Choroid plexus epithelial cell (primary cell): Measurements from ENCODE around the gene CHST15.

Experiments used
- DNase-seq: peaks from one replicate; pipeline ENCODE4 v3.0.0-alpha.2; 2010; ENCODE audit warnings: low read depth
- H3K4me3 ChIP-seq: 2 replicates; pipeline ENCODE4 v1.5.1; 2011; ENCODE audit warnings: low read depth, mild to moderate bottlenecking, control low read depth, low read length, moderate library complexity
- TF ChIP-seq, protein P1 (sequence below): conservative IDR thresholded peaks from 2 replicates; pipeline ENCODE4 v1.5.1; 2011; ENCODE audit warnings: low read depth, mild to moderate bottlenecking, control low read depth, inconsistent platforms, low read length, moderate library complexity

Gene CHST15

DNA sequence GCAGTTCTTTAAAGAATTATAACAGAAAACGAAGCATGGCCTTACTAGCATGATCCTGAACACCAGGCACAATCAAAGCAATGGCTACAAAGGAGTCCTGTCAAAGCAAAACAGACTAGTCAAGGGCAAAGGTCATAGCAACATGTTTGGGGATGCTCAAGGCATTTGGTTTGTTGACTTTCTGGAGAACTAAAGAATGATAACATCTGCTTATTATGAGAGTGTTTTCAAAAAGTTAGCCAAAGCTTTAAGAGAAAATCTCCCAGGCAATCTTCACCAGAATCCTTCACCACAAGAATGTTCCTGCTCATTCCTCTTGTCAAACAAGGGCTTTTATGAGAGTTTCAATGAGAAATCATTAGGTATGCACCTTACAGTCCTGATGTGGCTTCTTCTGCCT is 106.7 kb downstream of the CHST15 start:
- H3K4me3 ChIP-seq: no peak overlapping the region
- TF ChIP-seq, protein P1, sequence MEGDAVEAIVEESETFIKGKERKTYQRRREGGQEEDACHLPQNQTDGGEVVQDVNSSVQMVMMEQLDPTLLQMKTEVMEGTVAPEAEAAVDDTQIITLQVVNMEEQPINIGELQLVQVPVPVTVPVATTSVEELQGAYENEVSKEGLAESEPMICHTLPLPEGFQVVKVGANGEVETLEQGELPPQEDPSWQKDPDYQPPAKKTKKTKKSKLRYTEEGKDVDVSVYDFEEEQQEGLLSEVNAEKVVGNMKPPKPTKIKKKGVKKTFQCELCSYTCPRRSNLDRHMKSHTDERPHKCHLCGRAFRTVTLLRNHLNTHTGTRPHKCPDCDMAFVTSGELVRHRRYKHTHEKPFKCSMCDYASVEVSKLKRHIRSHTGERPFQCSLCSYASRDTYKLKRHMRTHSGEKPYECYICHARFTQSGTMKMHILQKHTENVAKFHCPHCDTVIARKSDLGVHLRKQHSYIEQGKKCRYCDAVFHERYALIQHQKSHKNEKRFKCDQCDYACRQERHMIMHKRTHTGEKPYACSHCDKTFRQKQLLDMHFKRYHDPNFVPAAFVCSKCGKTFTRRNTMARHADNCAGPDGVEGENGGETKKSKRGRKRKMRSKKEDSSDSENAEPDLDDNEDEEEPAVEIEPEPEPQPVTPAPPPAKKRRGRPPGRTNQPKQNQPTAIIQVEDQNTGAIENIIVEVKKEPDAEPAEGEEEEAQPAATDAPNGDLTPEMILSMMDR: no peak
- no peak for DNase-seq

DNA sequence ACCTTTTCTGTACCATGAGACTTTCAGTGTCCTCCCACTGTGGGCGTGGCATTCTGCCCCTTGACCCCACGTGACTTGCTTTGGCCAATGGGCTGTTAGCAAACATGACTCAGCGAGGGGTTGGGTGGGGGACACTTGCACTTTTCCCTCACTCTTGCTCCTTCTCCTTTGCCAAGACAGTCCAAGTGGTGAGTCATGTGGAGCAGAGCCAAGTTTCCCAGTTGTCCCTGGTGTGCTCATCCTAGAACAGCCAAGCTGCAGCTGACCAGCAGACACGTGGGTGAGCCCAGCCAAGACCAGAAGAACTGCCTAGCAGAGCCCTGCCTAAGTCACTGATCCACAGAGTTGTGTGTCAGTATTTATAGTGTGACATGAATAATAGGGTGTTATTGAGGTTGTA is 119.0 kb downstream of the CHST15 start:
- TF ChIP-seq, protein P1: no peak
- DNase-seq: peak; percentile 34
- no peak overlapping the region for H3K4me3 ChIP-seq

DNA sequence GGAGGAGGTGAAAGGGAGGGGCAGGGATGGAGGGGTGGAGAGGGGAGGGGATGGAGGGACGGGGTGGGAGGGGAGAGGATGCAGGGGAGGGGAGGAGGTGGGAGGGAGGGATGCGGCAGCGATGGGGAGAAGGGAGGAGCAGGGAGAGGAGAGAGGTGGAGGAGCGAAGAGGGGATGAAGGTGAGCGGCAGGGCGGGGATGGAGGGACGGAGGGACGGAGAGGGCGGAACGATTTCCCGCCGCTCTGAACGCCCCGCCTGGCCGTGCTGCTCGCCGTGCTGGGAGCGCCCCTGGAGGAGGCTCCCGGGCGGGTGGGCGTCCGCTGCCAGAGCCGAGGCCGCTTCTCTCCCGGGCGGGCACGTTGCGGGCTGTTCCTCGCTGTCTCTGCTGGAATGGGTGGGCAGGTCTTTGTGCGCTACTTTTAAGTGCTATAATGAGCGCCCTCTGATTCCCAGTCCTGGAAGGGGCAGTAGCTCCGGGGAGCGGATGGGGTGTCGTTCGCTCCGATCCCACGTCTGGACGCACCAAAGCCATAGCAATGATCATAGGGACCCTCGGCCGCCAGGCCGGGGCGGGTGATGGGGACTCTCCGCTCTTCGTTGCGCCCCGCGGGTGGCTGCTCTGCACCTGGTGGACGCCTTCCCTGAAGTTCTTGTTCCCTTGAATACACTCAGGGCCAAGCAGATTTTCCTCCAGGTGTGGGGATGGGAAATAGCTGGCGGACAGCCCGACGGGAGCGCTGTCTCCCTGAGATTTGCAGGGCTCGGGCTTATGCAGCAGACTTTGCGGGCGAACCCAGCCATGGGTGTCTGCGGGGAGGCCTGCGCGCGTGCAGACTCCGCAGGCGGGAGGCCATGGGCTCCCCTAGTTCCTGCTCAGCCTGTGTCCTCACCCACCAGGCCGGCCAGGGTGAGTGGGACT is 120.7 kb downstream of the CHST15 start:
- TF ChIP-seq, protein P1: no peak
- no peak for DNase-seq
- H3K4me3 ChIP-seq: no peak overlapping the region

DNA sequence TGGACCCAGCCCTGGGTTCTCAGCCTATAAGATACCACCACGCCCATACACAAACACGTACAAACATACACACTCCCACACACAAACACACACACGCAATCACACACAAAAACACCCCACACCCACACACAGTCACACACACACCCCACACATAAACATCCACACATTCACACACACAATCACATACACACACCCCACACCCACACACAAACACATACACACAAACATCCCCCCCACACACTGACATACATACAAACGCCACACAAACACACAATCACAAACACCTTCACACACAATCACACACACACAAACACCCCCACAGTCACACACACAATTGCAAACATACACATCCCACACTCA is 122.5 kb downstream of the CHST15 start:
- TF ChIP-seq, protein P1: no peak
- H3K4me3 ChIP-seq: no peak overlapping the region
- no peak for DNase-seq

DNA sequence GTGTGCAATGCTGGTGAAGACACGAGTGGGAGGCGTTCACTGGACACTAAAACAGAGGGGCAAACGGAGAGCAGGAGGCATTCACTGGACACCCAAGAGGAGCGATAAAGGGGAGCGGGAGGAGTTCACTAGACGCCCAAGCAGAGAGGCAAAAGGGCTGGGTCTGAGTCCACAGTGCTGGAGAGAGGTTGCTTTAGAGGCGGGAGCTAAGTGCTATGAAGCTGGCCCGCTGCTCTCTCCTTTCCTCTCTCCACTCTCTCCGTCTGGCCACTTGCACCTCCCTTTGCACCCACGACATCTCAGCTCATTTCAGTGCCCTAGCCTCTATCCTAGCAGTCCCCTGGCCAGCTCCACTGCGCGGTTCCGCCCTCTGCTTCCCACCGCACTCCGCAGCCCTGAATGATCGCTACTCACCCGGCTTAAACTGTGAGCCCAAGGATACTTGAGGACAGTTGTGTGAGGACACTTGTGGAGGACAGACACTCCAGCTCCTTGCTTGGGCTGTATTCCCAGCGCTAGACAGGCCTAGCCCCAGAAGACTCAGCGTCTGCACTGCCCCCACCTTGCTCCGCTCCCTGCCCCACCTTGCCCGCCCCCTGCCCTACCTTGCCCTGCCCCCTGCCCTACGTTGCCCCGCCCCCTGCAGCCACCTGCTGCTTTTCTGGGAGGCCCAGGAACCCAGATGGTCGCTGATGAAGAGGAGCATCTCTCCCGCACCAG is 123.0 kb downstream of the CHST15 start:
- DNase-seq: no peak
- no peak overlapping the region for H3K4me3 ChIP-seq
- TF ChIP-seq, protein P1: no peak

DNA sequence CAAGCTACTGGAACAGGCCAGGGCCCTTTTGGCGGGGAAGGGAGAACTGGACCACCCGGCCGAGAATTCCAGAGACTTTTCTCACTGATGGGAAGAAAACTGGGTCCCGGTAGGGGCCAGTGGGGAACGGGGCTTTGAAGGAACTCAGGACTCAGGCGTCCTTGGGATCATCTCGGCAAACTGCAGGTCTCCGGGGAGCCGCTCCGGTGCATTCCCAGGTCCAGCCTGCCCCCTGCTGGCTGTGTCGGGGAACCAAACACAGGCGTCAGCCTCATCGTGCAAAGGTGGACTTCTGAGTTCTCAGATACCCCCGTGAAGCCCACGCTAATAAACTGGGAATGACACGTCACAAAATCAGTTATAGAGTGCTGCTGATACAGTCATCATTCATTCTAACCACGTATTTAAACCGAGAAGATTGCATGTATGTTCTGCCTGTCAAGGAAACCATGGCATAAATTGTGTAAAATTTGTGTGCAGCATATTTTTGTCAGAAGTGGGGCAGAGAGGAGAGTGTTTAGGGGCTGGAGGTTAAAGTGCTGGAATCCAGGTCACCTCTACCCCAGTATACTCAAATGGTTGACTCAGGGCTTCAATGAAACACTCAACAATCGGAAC is 125.7 kb downstream of the CHST15 start:
- no peak overlapping the region for H3K4me3 ChIP-seq
- DNase-seq: peak; percentile 65
- TF ChIP-seq, protein P1: peak; percentile 92
